Measurements from ENCODE around the gene C4orf50. TPM values are rescaled to one million over a fixed set of nuclear protein-coding genes. Genes with fewer than 3 reads are reported as not detected.

The C4orf50 gene
- total RNA-seq, 1 experiment from 2014 or later: 0.17 TPM

GRCh38 chr4:5894266-5894665 is 124.0 kb downstream of the C4orf50 start:
- no peak for DNase-seq
- Histone ChIP-seq H3K4me2 (ENCODE audit: insufficient read depth, insufficient read length, low read length) (no peak overlapping the region), H3K79me2 (ENCODE audit: insufficient read depth, low read length) (no peaks in the 10 kb centered on the region), H2BK20ac (ENCODE audit: low read depth, low read length, poor library complexity, severe bottlenecking) (no peak overlapping the region), H2BK12ac (ENCODE audit: insufficient read length, low read depth, low read length) (no peak overlapping the region), H3K23me2 (ENCODE audit: insufficient read length, low read depth, low read length, poor library complexity, severe bottlenecking) (peaks cover 10% of the 10 kb centered on the region), H3K9me3 (ENCODE audit: control insufficient read depth, low read depth, low read length) (no peaks in the 10 kb centered on the region), H3K4me1 (ENCODE audit: insufficient read depth, low read length) (peaks cover 2% of the 10 kb centered on the region; the same call in 1 of the 2 replicates), H3K23ac (ENCODE audit: insufficient read length, low read depth, low read length) (no peak overlapping the region), H2AK5ac (ENCODE audit: insufficient read length, low read length) (no peak overlapping the region), H3K9ac (ENCODE audit: extremely low read depth, insufficient read length, low read length) (no peak overlapping the region), H3K27ac (ENCODE audit: insufficient read length, low read depth, low read length) (no peak overlapping the region), H3K18ac (ENCODE audit: insufficient read length, low read depth, low read length) (no peak overlapping the region), H4K20me1 (ENCODE audit: control insufficient read depth, insufficient read depth, insufficient read length) (no peaks in the 10 kb centered on the region), H2BK120ac (ENCODE audit: low read depth, low read length, poor library complexity, severe bottlenecking) (no peak overlapping the region), H2BK15ac (ENCODE audit: low read depth, low read length) (no peak overlapping the region), H3K79me1 (ENCODE audit: insufficient read depth, low read depth, low read length, poor library complexity, severe bottlenecking) (no peaks in the 10 kb centered on the region), H3K56ac (ENCODE audit: insufficient read length, low read depth, low read length) (no peak overlapping the region), H2AFZ (ENCODE audit: low read length) (no peak overlapping the region), H4K8ac (replicated peaks; ENCODE audit: insufficient read length, low read depth, low read length) (no peak overlapping the region), H4K5ac (ENCODE audit: insufficient read length, low read depth, low read length) (no peak overlapping the region), H3T11ph (ENCODE audit: low read length) (no peak overlapping the region), H3K27me3 (ENCODE audit: insufficient read depth, low read length) (peaks cover 18% of the 10 kb centered on the region; the same call in 1 of the 2 replicates), H4K91ac (ENCODE audit: insufficient read length, low read depth, low read length) (no peak overlapping the region), H3K4ac (ENCODE audit: low read depth, low read length) (no peak overlapping the region), H3K14ac (ENCODE audit: insufficient read depth, low read length) (no peak overlapping the region), H2BK5ac (ENCODE audit: insufficient read length, low read length) (no peak overlapping the region)
- peaks cover 91% of the 10 kb centered on the region for H3K27me3 Mint-ChIP-seq (ENCODE audit: low read depth)
- H3K36me3 Mint-ChIP-seq (ENCODE audit: insufficient read depth in 1 of 3, low read depth in 3 of 3): peaks cover 0 to 9% (median 3%) of the 10 kb centered on the region in 3 experiments; a peak in 4 of 7 replicates
- no CpG with 5 or more reads among the region's 7 CpGs for WGBS (ENCODE audit: extremely low coverage, insufficient read length, low lambda C conversion rate)
- peak overlapping the region in 1 of 2 experiments; percentile 28; a peak in 2 of 5 replicates for H3K4me3 Mint-ChIP-seq
- no peak overlapping the region for H3K27ac Mint-ChIP-seq
- peaks cover 25 to 46% of the 10 kb centered on the region in 2 experiments for H3K4me1 Mint-ChIP-seq
- peaks cover 5 to 15% of the 10 kb centered on the region in 2 experiments for H3K9me3 Mint-ChIP-seq
- TF ChIP-seq, protein P1, sequence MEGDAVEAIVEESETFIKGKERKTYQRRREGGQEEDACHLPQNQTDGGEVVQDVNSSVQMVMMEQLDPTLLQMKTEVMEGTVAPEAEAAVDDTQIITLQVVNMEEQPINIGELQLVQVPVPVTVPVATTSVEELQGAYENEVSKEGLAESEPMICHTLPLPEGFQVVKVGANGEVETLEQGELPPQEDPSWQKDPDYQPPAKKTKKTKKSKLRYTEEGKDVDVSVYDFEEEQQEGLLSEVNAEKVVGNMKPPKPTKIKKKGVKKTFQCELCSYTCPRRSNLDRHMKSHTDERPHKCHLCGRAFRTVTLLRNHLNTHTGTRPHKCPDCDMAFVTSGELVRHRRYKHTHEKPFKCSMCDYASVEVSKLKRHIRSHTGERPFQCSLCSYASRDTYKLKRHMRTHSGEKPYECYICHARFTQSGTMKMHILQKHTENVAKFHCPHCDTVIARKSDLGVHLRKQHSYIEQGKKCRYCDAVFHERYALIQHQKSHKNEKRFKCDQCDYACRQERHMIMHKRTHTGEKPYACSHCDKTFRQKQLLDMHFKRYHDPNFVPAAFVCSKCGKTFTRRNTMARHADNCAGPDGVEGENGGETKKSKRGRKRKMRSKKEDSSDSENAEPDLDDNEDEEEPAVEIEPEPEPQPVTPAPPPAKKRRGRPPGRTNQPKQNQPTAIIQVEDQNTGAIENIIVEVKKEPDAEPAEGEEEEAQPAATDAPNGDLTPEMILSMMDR (conservative IDR thresholded peaks at IDR 0.05): no peak

Data from H9 (cell line).